ENCODE results near the gene OR1N1.
"Not testable (repeated sequence)": the region's sequence is repeated elsewhere in the genome, so short reads cannot be mapped to it uniquely, and the experiment has no call there.

The OR1N1 gene

GRCh38 chr9:122527193-122527592 lies at the start of gene OR1N1:
Gene OR1N1, minus strand, starts transcription at chr9:122527293. Its CDS starts 0 bp downstream, at chr9:122527293.
- DNase-seq: no peak

GRCh38 chr9:122572456-122572855 lies 45.4 kb upstream of the OR1N1 start:
- no peak for DNase-seq

- DNase-seq: no peak
These were observed 40.8 kb upstream of the OR1N1 start for GRCh38 chr9:122567901-122568300.

- no peak for DNase-seq
These were observed 35.2 kb upstream of the OR1N1 start for GRCh38 chr9:122562134-122562760.

GRCh38 chr9:122561446-122561845 lies 34.4 kb upstream of the OR1N1 start:
- DNase-seq: no peak

GRCh38 chr9:122552812-122553211 lies 25.7 kb upstream of the OR1N1 start, which contains the start of gene OR1N2:
Gene OR1N2, plus strand, starts transcription at chr9:122553112. Its CDS starts 100 bp downstream, at chr9:122553212.
- DNase-seq: no peak

- no peak for DNase-seq
These were observed 24.3 kb upstream of the OR1N1 start for GRCh38 chr9:122551371-122551770.

GRCh38 chr9:122546196-122546595 lies 19.1 kb upstream of the OR1N1 start:
- no peak for DNase-seq

- DNase-seq: no peak
These were observed 11.7 kb upstream of the OR1N1 start for GRCh38 chr9:122538757-122539156.

- not testable (repeated sequence) for DNase-seq
These were observed 10.0 kb upstream of the OR1N1 start for GRCh38 chr9:122537066-122537465.

- no peak for DNase-seq
These were observed 9.0 kb upstream of the OR1N1 start for GRCh38 chr9:122536134-122536533.

- not testable (repeated sequence) for DNase-seq
These were observed 4.1 kb upstream of the OR1N1 start for GRCh38 chr9:122531157-122531556.

- DNase-seq: peak in 1 of 2 donors; percentile 20
These were observed 491 bp downstream of the OR1N1 start for GRCh38 chr9:122526602-122527001.

GRCh38 chr9:122519376-122519775 lies 7.7 kb downstream of the OR1N1 start:
- DNase-seq: no peak

- no peak for DNase-seq
These were observed 8.3 kb downstream of the OR1N1 start, which contains the start of gene OR1J4 for GRCh38 chr9:122518841-122519240. Gene OR1J4, plus strand, starts transcription at chr9:122519141. Its CDS starts 0 bp downstream, at chr9:122519141.

- DNase-seq: no peak
These were observed 8.9 kb downstream of the OR1N1 start for GRCh38 chr9:122518226-122518625.

GRCh38 chr9:122510502-122510901 lies 16.6 kb downstream of the OR1N1 start, which contains the start of gene OR1J2:
Gene OR1J2, plus strand, starts transcription at chr9:122510802. Its CDS starts 0 bp downstream, at chr9:122510802.
- DNase-seq: no peak

GRCh38 chr9:122506964-122507363 lies 20.1 kb downstream of the OR1N1 start:
- no peak for DNase-seq

- DNase-seq: no peak
These were observed 28.2 kb downstream of the OR1N1 start for GRCh38 chr9:122498883-122499288.

- DNase-seq: no peak
These were observed 48.0 kb downstream of the OR1N1 start for GRCh38 chr9:122479062-122479461.

- no peak for DNase-seq
These were observed 49.3 kb downstream of the OR1N1 start, which contains the start of gene OR1J1 for GRCh38 chr9:122477826-122478225. Gene OR1J1, minus strand, starts transcription at chr9:122477926. Its CDS starts 0 bp downstream, at chr9:122477926.

- DNase-seq: no peak
These were observed 49.7 kb downstream of the OR1N1 start for GRCh38 chr9:122477346-122477745.
